K562 (cell line): ENCODE data around the gene FANCC. TPM values are rescaled to one million over a fixed set of nuclear protein-coding genes. Genes with fewer than 3 reads are reported as not detected.

Experiments
- ATAC-seq: fragments of 200-7000 bp; cut with Tn5 transposase; 3 replicates; pipeline ENCODE4 v1.9.1; 2020; ENCODE audit warnings: moderate library complexity
- BruUV-seq: library from RNA; stranded (reverse); fragments of 400-500 nt; replicated peaks from 2 replicates; lab custom pipeline; 2021; lab: Mats Ljungman, UMichigan
- CTCF ChIA-PET: fragments of 300-600 bp; formaldehyde crosslinking; extraction: SDS; loops from one replicate; lab custom pipeline; 2021; ENCODE audit warnings: low intra/inter-chr PET ratio; lab: Yijun Ruan, JAX
- POLR2A ChIA-PET: fragments of 300-600, 350-650 bp; sonication (Branson Sonifier 250); formaldehyde crosslinking; extraction: SDS; loops from one replicate; lab custom pipeline; 2021; ENCODE audit warnings: antibody characterized with exemption, inconsistent platforms; lab: Yijun Ruan, JAX
- DNase-seq, 4 experiments: peaks; one replicate each; pipeline versions ENCODE4 v3.0.0 to v3.0.0-alpha.2; 2011 to 2018; ENCODE audit warnings: low spot score in 3 of 4, mixed read lengths in 3 of 4; ENCODE audit errors: extremely low read depth in 1 of 4
- FAIRE-seq: peaks from 2 replicates; lab custom pipeline; 2011; peaks lifted over from hg19 to GRCh38; lab: Jason Lieb, UNC
- H2AFZ ChIP-seq: 2 replicates; pipeline ENCODE4 v1.6.0; 2011; ENCODE audit warnings: low read depth, low read length, control low read depth, inconsistent platforms
- H3K27ac ChIP-seq: fragments of 200-600 bp; 3 replicates; pipeline ENCODE4 v1.8.0; 2011; ENCODE audit warnings: low read depth, mild to moderate bottlenecking, control low read depth, inconsistent platforms, low read length, moderate library complexity, mixed read lengths; ENCODE audit errors: extremely low read depth
- H3K27me3 ChIP-seq, 2 experiments: fragments of 300-600 bp in 1 of 2; 2 replicates in 1 of 2; 3 replicates in 1 of 2; pipeline versions ENCODE4 v1.6.0 to v1.8.0; 2011; ENCODE audit warnings: inconsistent platforms in 2 of 2, low read length in 2 of 2, mild to moderate bottlenecking in 1 of 2, mixed read lengths in 1 of 2, moderate library complexity in 1 of 2; ENCODE audit not compliant: control insufficient read depth in 2 of 2, insufficient read depth in 2 of 2
- H3K36me3 ChIP-seq: fragments of 300-600 bp; 3 replicates; pipeline ENCODE4 v1.8.0; 2011; ENCODE audit warnings: mild to moderate bottlenecking, low read length, inconsistent platforms; ENCODE audit not compliant: control insufficient read depth, insufficient read depth
- H3K4me1 ChIP-seq, 2 experiments: fragments of 200-600 bp in 1 of 2; replicated peaks in 1 of 2; 2 replicates in 1 of 2; 3 replicates in 1 of 2; pipeline versions ENCODE4 v1.5.1 to v1.8.0; 2011; ENCODE audit warnings: inconsistent platforms in 2 of 2, low read length in 2 of 2, mild to moderate bottlenecking in 1 of 2, mixed read lengths in 1 of 2, moderate library complexity in 1 of 2; ENCODE audit not compliant: control insufficient read depth in 2 of 2, insufficient read depth in 2 of 2
- H3K4me2 ChIP-seq: 2 replicates; pipeline ENCODE4 v1.6.1; 2011; ENCODE audit warnings: low read length, control low read depth, inconsistent platforms, mixed read lengths; ENCODE audit not compliant: insufficient read depth
- H3K4me3 ChIP-seq: fragments of 200-600 bp; sonication (generic), shearing (Covaris generic); 2 replicates; pipeline ENCODE4 v1.5.1; 2016; ENCODE audit warnings: control low read depth, inconsistent platforms
- H3K79me2 ChIP-seq: fragments of 200-600 bp; 3 replicates; pipeline ENCODE4 v1.8.0; 2011; ENCODE audit warnings: low read length, inconsistent platforms; ENCODE audit not compliant: control insufficient read depth, insufficient read depth
- H3K9ac ChIP-seq, 2 experiments: 2 replicates each; pipeline versions ENCODE4 v1.6.0 to v1.6.1; 2011; ENCODE audit warnings: low read depth in 2 of 2, low read length in 2 of 2, control low read depth in 1 of 2, inconsistent platforms in 1 of 2, mild to moderate bottlenecking in 1 of 2, mixed read lengths in 1 of 2; ENCODE audit not compliant: insufficient read depth in 1 of 2
- H3K9me1 ChIP-seq: one replicate; pipeline ENCODE4 v1.6.0; 2011; ENCODE audit warnings: inconsistent platforms, mild to moderate bottlenecking, low read length, moderate library complexity; ENCODE audit not compliant: control insufficient read depth, insufficient read depth
- H3K9me3 ChIP-seq: replicated peaks from 2 replicates; pipeline ENCODE4 v1.5.1; 2011; ENCODE audit warnings: low read depth, low read length, inconsistent platforms; ENCODE audit not compliant: control insufficient read depth, insufficient read depth
- H4K20me1 ChIP-seq: replicated peaks from 2 replicates; pipeline ENCODE4 v1.6.1; 2011; ENCODE audit warnings: low read length, inconsistent platforms, mixed read lengths; ENCODE audit not compliant: control insufficient read depth, insufficient read depth
- NCOA2 ChIP-seq, 2 experiments: fragments of 450-650 bp; IDR thresholded peaks; 2 replicates each; pipeline ENCODE4 v1.6.1; 2018; ENCODE audit warnings: mild to moderate bottlenecking in 2 of 2, moderate library complexity in 1 of 2; ENCODE audit not compliant: partially characterized antibody in 2 of 2
- STAT5A ChIP-seq: IDR thresholded peaks from 2 replicates; pipeline ENCODE4 v1.6.1; 2012; ENCODE audit warnings: low read length, inconsistent platforms, borderline replicate concordance
- ZBTB8A ChIP-seq: fragments of 450-650 bp; IDR thresholded peaks from 2 replicates; pipeline ENCODE4 v1.6.1; 2018; ENCODE audit warnings: mild to moderate bottlenecking, moderate library complexity; ENCODE audit not compliant: partially characterized antibody
- WGBS: fragments of 100-300 bp; shearing (Covaris generic); methylation state at CpG from one replicate; pipeline ENCODE4 v1.1.6; 2016; ENCODE audit warnings: low coverage, mixed read lengths; ENCODE audit not compliant: insufficient coverage; ENCODE audit errors: missing lambda C conversion rate; 5-methylcytosine and 5-hydroxymethylcytosine counted together
- in situ Hi-C: fragments of 300-500 bp; cut with MboI; formaldehyde crosslinking; loops from 4 replicates; pipeline ENCODE4 v1.15.0; 2018; ENCODE audit warnings: inconsistent platforms, mixed read lengths
- intact Hi-C: fragments of 100-400 bp; cut with micrococcal nuclease; formaldehyde crosslinking; loops from 2 replicates; pipeline ENCODE4 v1.14.2; 2022
- polyA plus RNA-seq, 8 experiments: library from polyadenylated mRNA; depleted of rRNA in 4 of 8; stranded (reverse) in 5 of 8; unstranded in 3 of 8; fragments of >200 nt; fragmentation: Nextera tagmentation in 2 of 8; fragmentation: Illumina TruSeq in 1 of 8; extraction: Ambion mirVana in 2 of 8; extraction: Trizol in 1 of 8; gene quantifications; 2 replicates each; pipeline versions ENCODE4 v1.2.1 to v1.2.3, GENCODE V29; 2011 to 2014; ENCODE audit warnings: inconsistent platforms in 1 of 8, missing spikeins in 1 of 8
- total RNA-seq, 7 experiments: library from RNA; depleted of rRNA in 6 of 7; stranded (reverse); fragments of >200 nt in 6 of 7; fragmentation: Illumina TruSeq in 2 of 7; extraction: Trizol in 2 of 7; gene quantifications; 2 replicates each; pipeline versions ENCODE4 v1.2.1 to v1.2.3, GENCODE V29; 2011 to 2021; ENCODE audit warnings: low replicate concordance in 1 of 7
- TF ChIP-seq, protein P1 (sequence below): fragments of 250-450 bp; sonication (Bioruptor Pico); IDR thresholded peaks from 2 replicates; pipeline ENCODE4 v1.8.0; 2021; ENCODE audit warnings: mild to moderate bottlenecking, moderate library complexity

Gene FANCC
- total and polyA plus RNA-seq, 9 of the 15 experiments (the other 6 are each of a cell fraction or from before 2014, with no cell fraction given) = 4.6 to 18.4 (median 14.2) TPM

DNA sequence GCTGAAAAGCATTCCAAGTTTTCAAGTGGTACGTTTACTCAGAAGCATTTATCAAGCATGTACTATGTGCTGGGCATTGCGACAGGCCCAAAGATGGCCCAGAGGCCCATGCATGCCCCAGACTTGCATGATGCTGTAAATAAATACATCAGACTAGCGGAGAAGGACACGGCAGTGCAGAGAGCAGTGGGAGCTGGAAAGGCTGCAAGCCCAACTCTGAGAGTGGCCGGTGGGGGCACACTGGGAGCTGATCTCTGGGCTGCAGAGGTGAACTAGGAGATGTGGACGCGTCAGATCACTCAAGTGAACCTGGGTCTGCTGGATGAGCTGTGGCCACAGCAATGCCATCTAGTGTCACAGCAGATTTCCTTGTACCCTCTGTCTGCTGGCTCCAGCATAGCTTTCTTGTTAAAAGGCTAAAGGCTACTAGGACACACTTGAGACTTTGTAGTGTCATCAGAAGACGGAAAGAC is 246.9 kb downstream of the FANCC start:
- TF ChIP-seq, protein P1, sequence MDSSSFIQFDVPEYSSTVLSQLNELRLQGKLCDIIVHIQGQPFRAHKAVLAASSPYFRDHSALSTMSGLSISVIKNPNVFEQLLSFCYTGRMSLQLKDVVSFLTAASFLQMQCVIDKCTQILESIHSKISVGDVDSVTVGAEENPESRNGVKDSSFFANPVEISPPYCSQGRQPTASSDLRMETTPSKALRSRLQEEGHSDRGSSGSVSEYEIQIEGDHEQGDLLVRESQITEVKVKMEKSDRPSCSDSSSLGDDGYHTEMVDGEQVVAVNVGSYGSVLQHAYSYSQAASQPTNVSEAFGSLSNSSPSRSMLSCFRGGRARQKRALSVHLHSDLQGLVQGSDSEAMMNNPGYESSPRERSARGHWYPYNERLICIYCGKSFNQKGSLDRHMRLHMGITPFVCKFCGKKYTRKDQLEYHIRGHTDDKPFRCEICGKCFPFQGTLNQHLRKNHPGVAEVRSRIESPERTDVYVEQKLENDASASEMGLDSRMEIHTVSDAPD = no peak
- TF ChIP-seq STAT5A (no peak), ZBTB8A (no peak), NCOA2 (IDR thresholded peaks at IDR 0.05; ENCODE audit: partially characterized antibody in 2 of 2) (no peak)
- intact Hi-C loops = no loop called here
- Histone ChIP-seq H4K20me1 (0 out of 2 replicates have a peak, but pooled peaks cover 5% of the 10 kb centered on the region), H3K4me2 (no peak overlapping the region), H3K4me3 (no peak overlapping the region), H3K9ac (no peak overlapping the region), H3K27ac (no peak overlapping the region), H3K79me2 (no peaks in the 10 kb centered on the region), H3K9me1 (no peaks in the 10 kb centered on the region), H3K9me3 (no peaks in the 10 kb centered on the region), H3K4me1 (peaks cover 0 to 3% of the 10 kb centered on the region in 2 experiments; a peak in 1 of 5 replicates), H3K36me3 (peaks cover 3% of the 10 kb centered on the region; the same call in 2 of the 3 replicates), H3K27me3 (no peaks in the 10 kb centered on the region), H2AFZ (no peak overlapping the region)
- no peak for DNase-seq
- in situ Hi-C loops = no loop called here
- ChIA-PET POLR2A (no interaction called here), CTCF (no interaction called here)
- ATAC-seq = no peak
- no peak for FAIRE-seq
- 76% methylated on average over 6 of the region's 8 CpGs for WGBS
- no TSS peak for BruUV-seq
